ENCODE results near the gene GGT6. TPM values are rescaled to one million over a fixed set of nuclear protein-coding genes. Genes with fewer than 3 reads are reported as not detected.

GGT6 gene
- total RNA-seq, 1 donor from 2014 or later = not detected

GRCh38 chr17:4554997-4555799 is 5.2 kb downstream of the GGT6 start, which contains the start of gene MYBBP1A:
Gene MYBBP1A, minus strand, starts transcription at chr17:4555384. Its CDS starts 60 bp downstream, at chr17:4555324.
- Mint-ChIP-seq H3K36me3 (ENCODE audit: unreplicated experiment) (no peaks in the 10 kb centered on the region), H3K27me3 (ENCODE audit: unreplicated experiment) (peaks cover 9% of the 10 kb centered on the region), H3K27ac (ENCODE audit: unreplicated experiment) (peak within 1 kb of the TSS; percentile 99), H3K4me3 (ENCODE audit: unreplicated experiment) (peak within 1 kb of the TSS; percentile 90), H3K4me1 (ENCODE audit: low read depth, unreplicated experiment) (peaks cover 15% of the 10 kb centered on the region), H3K9me3 (ENCODE audit: unreplicated experiment) (no peaks in the 10 kb centered on the region)
- peak; percentile 98 for DNase-seq
- TF ChIP-seq CTCF (IDR thresholded peaks at IDR 0.05; ENCODE audit: partially characterized antibody, unreplicated experiment) = no peak

DNA sequence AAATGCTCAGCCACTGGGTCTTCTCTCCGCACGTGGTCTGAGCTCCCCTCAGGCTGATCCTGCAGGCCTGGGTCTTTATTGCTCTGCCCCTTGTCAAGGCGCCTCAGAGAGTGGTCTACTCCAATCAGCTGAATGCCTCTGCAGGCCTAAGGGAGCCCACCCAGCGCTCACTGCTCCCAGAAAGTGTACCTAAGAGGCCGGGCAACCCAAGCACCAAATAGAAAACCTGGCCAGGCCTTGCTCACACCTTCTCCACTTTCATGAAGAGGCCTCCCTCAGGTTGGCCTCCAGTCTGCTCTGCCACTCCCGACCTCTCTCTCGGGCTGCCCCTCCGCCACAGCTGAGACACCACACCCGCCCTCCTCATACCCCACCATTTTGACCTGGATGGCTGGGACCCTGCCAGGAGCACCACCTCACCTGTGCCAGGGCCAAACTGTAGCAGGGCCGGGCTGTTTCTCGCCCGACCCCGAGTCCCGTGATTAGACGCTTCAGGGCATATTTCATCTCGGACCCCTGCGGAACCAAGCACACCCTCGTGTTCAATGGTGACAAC is 5.9 kb downstream of the GGT6 start:
- no peak for DNase-seq
- Mint-ChIP-seq H3K4me3 (ENCODE audit: unreplicated experiment) (peak overlapping the region; percentile 90), H3K4me1 (ENCODE audit: low read depth, unreplicated experiment) (peaks cover 15% of the 10 kb centered on the region), H3K27me3 (ENCODE audit: unreplicated experiment) (peaks cover 9% of the 10 kb centered on the region), H3K36me3 (ENCODE audit: unreplicated experiment) (no peaks in the 10 kb centered on the region), H3K9me3 (ENCODE audit: unreplicated experiment) (no peaks in the 10 kb centered on the region), H3K27ac (ENCODE audit: unreplicated experiment) (no peak overlapping the region)
- TF ChIP-seq CTCF (IDR thresholded peaks at IDR 0.05; ENCODE audit: partially characterized antibody, unreplicated experiment) = no peak

- no peak for DNase-seq
- H3K4me1 Mint-ChIP-seq (ENCODE audit: low read depth, unreplicated experiment) = peaks cover 15% of the 10 kb centered on the region
- no peaks in the 10 kb centered on the region for H3K9me3 Mint-ChIP-seq (ENCODE audit: unreplicated experiment)
- H3K4me3 Mint-ChIP-seq (ENCODE audit: unreplicated experiment) = peak overlapping the region; percentile 90
- H3K27ac Mint-ChIP-seq (ENCODE audit: unreplicated experiment) = no peak overlapping the region
- H3K36me3 Mint-ChIP-seq (ENCODE audit: unreplicated experiment) = no peaks in the 10 kb centered on the region
- H3K27me3 Mint-ChIP-seq (ENCODE audit: unreplicated experiment) = peaks cover 9% of the 10 kb centered on the region
- TF ChIP-seq CTCF (IDR thresholded peaks at IDR 0.05; ENCODE audit: partially characterized antibody, unreplicated experiment) = no peak
These were observed 6.7 kb downstream of the GGT6 start for GRCh38 chr17:4553669-4554068.

DNA sequence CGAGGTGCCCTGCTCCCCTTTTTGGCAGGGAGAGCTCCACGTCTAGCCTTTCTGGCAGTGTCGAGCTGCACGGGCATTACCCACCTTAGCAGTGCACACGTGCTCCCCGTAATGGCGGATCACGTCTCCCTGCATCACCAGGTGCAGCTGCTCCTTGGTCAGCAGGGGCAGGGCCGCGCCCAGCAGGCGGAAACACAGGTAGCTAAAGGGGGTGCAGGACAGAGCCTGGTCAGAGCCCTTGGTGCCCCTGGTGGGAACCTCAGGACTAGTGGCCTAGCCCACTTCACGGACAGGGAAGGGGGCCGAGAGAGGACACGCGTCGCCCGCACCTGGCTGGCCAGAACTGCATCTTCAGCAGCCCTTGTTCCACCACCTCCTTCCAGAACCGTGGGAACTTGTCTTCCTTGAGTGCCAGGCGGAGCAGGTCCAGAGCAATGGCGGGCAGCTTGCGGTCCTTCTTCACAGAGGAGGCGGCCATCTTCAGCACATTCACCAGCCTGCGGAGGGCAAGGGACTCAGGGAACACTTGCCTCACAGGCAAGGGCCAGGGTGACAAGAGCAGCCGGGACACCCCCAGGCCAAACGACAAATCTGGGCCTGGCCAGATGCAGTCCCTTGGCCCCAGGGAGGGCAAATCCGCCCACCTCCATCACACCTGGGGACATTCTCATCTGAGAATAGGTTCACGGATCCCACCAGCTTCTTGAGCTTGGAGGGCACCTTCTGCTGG is 8.4 kb downstream of the GGT6 start:
- Mint-ChIP-seq H3K27me3 (ENCODE audit: unreplicated experiment) (peaks cover 6% of the 10 kb centered on the region), H3K4me1 (ENCODE audit: low read depth, unreplicated experiment) (peaks cover 15% of the 10 kb centered on the region), H3K4me3 (ENCODE audit: unreplicated experiment) (no peak overlapping the region), H3K27ac (ENCODE audit: unreplicated experiment) (no peak overlapping the region), H3K9me3 (ENCODE audit: unreplicated experiment) (no peaks in the 10 kb centered on the region), H3K36me3 (ENCODE audit: unreplicated experiment) (no peaks in the 10 kb centered on the region)
- TF ChIP-seq CTCF (IDR thresholded peaks at IDR 0.05; ENCODE audit: partially characterized antibody, unreplicated experiment) = no peak
- no peak for DNase-seq

All from glutamatergic neuron (in vitro differentiated cells).